T47D (cell line): ENCODE measurements around the gene GFER.
A peak's percentile ranks its signal among the peaks of the same experiment; 100 is the strongest.

Experiments
- DNase-seq, 2 experiments: peaks; one replicate each; pipeline versions ENCODE4 v3.0.0 to v3.0.0-alpha.2; 2011 to 2012; ENCODE audit warnings: low read depth in 1 of 2, low spot score in 1 of 2
- JUND ChIP-seq: IDR thresholded peaks from 2 replicates; pipeline ENCODE4 v1.6.1; 2012; ENCODE audit warnings: low read depth
- in situ Hi-C: cut with HindIII; loops from 2 replicates; pipeline ENCODE4 v1.10.0; 2016; ENCODE audit warnings: low sequenced_read_pairs, low pct_unique_long_range_greater_than_20kb

Gene GFER

DNA sequence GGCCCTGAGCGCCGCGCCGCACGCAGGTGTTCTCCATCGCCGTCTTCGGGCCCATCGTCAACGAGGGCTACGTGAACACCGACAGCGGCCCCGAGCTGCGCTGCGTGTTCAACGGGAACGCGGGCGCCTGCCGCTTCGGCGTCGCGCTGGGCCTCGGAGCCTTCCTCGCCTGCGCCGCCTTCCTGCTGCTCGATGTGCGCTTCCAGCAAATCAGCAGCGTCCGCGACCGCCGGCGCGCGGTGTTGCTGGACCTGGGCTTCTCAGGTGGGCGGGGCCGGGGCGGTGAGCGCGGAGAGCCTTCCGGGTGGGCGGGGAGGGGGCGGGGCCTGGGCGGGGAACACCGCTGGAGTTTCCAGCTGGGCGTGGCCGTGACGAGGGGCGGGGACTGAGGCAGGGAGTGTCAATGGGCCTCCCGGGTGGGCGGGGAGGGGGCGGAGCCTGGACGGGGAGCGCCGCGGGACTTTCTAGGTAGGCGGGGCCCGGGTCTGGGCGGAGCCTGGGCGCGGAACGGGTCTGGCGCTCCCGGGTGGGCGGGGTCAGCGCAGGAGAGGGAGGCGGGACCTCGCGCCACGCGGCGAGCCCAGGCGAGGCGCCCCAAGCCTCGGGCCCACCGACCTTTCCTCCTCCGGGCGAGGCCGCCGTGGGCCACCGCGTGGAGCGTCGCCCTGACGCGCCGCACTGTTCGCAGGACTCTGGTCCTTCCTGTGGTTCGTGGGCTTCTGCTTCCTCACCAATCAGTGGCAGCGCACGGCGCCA, 8.1 kb downstream of the GFER start:
- DNase-seq, result peak; percentile 85 to 96

DNA sequence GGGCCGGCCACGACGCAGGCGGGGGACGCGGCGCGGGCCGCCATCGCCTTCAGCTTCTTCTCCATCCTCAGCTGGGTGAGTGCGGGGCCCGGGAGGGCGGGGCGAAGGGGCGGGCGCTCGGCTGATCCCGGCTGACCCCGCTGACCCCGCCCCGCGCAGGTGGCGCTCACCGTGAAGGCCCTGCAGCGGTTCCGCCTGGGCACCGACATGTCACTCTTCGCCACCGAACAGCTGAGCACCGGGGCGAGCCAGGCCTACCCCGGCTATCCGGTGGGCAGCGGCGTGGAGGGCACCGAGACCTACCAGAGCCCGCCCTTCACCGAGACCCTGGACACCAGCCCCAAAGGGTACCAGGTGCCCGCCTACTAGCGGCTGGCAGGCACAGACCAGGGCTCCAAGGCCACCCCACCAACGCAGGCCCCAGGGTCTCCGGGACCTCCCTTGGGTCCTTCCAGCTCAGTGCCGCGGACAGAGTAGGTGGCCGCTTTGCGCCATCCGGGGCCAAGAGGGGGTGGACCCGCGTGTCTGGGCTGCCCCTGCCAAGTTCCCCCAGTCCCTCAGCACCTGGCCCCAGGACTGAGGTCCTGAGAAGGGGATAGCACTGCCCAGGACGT, 8.8 kb downstream of the GFER start:
- in situ Hi-C loops, result no loop called here
- DNase-seq, result no peak
- TF ChIP-seq JUND, result no peak

More for the DNA sequence above, 8.1 kb downstream of the GFER start:
- TF ChIP-seq JUND, result no peak
- in situ Hi-C loops, result no loop called here

DNA sequence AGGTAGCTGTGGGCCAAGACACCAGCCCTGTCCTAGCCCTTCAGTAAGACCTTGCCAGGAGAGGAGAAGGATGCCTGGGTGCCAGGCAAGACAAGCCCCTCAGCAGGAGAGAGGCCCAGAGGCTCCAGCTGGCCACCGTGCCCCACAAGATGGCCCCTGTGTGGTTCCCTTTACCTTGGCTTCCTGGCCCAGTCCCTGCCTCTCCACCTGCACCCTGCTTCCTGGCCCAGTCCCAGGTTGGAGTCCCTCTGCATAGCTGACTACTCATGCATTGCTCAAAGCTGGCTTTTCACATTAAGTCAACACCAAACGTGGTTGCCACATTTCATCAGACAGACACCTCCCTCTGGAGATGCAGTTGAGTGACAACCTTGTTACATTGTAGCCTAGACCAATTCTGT, 9.7 kb downstream of the GFER start:
- in situ Hi-C loops, result no loop called here
- no peak for TF ChIP-seq JUND
- DNase-seq, result peak in 1 of 2 experiments; percentile 71

DNA sequence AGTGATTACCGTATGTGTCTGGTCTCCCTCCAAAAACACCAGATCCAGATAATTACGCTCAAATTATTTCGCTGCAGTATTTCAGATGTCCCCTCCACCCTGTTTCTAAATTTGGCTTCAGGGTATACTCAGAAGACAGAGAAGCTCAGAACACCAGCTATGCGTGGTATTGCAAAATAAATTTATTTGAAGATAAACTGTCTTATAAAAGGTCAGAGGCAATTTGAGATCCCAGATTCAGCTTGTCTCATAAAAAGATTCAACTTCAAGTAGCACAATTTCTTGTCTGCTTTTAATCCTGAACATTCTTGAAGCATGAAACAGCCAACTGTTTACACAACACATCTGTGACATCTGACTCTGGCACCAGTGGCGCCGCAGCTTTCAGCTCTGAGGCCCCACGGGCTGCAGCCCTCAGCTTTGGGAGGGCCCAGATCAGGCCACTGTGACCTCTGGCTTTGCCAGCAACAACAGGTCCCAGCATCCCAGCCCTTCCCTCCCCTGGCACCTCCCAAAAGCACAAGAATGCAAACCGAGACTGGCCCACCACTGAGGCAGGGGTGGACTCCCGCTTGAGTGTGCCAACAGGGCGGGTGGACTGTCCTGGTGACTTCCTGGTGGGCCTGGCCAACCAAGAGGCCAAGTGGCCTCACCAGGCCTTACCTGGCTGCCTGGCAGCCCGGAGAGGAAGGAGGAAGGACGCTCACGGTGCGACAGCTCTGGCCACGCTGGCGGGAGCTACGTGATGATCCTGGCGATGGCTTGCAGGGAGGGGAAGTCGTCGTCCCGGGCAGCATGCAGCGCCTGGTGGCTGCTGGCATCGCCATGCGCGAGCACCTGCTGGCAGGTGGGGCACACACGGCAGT, 13.7 kb downstream of the GFER start:
- no peak for DNase-seq
- TF ChIP-seq JUND, result no peak
- in situ Hi-C loops, result no loop called here

DNA sequence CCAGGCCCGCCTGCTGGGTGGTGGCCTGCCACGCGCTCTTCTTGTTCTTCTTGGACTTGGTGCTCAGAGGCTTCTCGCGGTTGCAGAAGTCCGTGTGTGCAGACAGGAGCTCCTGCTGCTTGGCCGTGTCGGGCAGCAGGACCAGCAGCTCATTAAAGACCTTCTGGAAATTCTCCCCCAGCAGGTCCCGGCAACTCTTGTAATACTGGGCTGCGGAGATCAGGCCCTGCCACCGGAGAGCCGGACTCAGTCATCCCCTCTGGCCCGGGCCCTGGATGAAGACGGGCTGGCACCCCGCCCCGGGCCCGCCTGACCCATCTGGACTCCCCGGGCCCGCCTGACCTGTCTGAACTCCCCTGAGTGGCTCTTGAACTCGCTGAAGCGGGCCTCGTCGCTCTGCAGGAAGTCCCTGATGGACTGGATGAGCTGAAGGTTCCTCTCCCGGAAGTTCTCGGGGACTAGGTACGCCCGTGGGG, 14.4 kb downstream of the GFER start:
- no peak for TF ChIP-seq JUND
- no peak for DNase-seq
- in situ Hi-C loops, result no loop called here

DNA sequence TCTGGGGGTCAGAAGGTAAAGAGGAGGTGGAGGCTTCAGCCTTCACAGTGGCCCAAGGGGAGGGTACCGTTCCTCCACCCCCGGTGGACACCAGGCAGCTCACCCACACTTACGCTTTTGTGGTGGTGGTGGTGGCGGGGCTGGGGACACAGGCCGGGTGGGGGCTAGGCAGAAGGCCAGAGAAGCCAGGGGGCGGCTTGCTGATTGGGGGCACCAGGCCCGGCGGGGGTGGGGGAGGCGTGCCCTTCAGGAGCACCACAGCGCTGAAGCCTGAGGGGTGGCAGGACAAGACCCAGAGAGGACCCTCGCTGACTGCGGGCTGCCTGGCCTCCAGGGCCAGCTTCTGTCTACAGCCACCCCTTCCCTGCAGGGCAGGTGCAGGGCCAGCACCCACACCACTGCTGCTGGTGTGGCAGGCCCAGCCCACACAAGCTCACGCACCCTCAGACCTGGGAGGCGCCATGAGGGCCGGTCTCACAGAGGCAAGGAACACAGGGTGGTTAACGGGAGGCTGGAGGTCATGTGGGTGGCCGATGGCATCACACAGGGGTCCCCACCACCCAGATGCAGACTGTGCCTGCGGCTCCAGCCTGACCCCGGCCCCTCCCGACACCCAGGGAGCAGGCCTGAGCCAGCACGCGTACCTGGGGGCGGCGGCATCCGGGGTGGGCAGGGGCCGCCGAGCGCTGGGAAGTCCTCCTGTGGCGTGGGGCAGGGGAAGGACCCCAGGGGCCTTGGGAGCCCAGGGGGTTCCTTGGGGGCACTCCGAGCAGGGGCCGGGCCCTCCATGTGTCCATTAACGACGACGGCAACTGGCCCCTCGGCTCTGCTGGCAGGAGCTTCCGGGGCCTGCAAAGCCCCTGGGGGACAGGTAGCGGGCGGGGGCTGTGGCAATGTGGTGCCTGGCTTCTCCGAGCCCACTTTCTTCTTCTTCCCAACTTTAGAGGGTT, 15.1 kb downstream of the GFER start:
- no peak for DNase-seq
- TF ChIP-seq JUND, result no peak
- in situ Hi-C loops, result no loop called here

DNA sequence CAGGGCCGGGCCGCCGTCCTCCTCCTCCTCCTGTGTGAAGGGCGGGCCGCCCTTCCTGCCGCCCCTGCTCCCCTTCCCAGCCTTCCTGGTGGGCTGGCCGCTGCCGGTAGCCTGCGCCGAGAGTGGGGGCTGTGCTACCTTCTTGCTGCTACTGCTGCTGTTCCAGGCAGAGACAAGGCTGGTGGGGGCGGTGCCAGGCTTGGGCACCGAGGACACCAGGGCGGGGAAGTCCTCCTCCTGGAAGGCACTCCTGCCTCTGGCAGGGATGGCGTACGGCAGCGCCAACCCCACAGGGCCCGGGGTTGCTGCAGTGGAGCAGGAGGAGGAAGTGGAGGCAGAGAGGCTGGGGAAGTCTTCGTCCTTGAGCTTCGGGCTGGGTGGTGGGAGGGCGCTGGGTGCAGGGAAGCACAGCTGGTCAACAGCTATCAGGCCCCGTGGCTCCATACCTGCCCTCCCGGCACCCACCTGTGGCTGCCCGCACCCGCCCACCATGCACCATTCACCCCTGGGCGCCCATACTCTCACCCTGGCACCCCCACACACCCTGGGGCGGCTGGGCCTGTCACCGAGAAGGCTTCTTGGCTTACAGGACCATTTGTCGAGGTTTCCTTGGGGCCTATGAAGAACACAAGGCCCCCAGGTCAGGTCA, 16.0 kb downstream of the GFER start:
- in situ Hi-C loops, result no loop called here
- no peak for TF ChIP-seq JUND
- no peak for DNase-seq

DNA sequence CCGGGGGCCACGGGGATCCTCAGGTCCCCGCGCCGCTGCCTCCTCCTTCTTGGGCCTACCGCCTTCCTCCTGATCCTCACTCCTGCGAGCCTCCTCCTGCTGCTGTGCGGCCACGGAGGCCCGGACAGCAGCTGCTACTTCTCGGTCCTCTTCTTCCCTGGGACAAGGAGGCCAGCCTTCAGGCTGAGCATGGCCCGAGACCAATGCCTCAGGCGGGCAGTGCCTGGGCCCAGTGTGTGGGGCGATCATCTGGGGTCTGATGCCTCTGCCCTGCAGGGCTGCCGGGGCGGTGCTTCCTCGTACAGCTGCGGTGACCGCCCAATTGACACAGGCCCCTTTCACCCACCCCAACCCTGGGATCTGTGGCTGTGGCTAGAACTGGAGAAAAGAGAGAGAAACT, 17.0 kb downstream of the GFER start:
- TF ChIP-seq JUND, result no peak
- in situ Hi-C loops, result no loop called here
- no peak for DNase-seq

DNA sequence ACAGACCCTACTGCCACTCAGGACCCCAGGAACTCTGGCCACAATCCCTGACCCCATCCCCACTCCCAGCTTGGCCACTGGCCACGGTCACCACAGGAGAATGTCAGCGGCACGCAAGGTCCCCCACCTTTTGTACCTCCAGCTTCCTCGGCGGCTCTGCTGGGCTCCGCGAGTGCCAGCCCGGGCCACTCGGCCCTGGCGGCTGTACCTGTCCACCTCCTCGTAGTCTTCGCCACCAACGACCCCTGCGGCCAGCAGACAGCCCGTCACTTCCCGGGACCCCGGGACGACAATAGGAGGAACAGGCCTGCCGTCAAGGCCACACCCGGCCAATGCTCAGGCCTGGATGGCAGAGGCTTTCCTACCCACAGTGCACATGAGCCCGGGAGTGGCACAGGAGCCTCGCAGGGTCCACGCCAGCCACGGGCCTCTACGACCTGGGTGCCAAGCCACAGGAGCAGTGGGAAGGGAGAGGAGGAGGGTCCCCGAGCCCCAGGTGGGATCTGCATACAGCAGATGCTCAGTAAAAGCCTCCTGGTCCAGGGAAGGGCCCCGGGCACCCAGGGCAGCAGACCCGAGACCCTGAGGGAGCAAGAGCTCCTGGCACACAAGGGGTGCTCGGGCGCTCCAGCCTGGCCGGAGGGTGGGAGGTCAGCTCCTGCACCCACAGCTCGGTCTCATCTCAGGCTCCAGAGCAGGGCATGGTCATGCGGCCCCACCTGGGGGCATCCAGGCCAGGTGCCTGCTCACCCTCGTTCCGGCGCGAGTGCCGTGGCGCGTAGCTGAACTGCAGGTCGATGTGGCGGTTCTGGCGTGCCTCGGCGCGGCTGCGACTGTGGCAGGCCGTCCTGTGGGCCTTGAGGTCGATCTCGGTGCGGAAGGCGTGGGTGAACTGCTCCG, 17.7 kb downstream of the GFER start:
- DNase-seq, result no peak
- in situ Hi-C loops, result no loop called here
- TF ChIP-seq JUND, result no peak

DNA sequence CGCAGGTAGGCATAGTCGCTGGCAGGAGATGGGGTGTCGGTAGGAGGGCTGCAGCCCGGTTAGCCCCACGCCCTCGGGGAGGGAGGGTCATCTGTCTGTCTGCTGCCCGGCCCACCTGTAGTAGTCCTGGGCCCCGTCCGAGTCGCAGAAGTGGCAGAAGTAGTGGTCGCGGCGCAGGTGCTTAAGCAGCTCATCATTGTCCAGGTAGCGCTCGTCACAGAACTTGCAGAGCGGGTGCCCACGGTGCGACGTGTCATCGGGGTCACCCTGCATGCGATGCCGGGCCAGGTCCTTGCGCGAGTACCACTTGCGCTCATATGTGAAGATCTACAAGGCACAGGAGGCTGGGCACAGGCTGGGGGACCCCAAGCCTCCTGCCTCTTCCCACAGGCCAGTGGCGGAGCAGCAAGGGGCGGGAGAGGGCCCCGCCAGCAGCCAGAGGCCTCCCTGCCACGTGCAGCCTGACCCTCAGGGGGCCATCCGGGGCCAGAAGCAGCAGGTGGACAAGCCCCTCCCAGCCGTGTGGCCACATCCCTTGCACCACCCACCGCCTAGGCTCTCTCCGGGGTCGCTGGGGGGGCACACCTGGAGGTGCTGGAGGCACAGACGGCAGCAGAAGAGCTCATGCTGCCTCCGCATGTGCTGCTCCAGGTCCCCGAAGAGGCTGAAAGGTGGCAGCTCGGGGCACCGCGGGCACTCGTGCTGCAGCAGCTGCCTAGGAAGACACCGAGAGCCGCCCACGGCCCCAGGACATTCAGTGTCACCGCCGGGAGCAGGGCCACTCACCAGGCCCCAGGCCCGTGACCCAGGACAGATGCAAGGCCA, 18.6 kb downstream of the GFER start:
- DNase-seq, result no peak
- in situ Hi-C loops, result no loop called here
- TF ChIP-seq JUND, result no peak
